H9 (cell line): ENCODE results near the gene PJA1. TPM values are rescaled to one million over a fixed set of nuclear protein-coding genes. Genes with fewer than 3 reads are reported as not detected.

Experiments used
- DNase-seq: peaks from one replicate; pipeline ENCODE4 v3.0.0-alpha.2; 2017
- H2AFZ ChIP-seq: one replicate; pipeline ENCODE4 v1.6.1; 2013; ENCODE audit warnings: mild to moderate bottlenecking, low read length, control low read depth, moderate library complexity
- H2AK5ac ChIP-seq: 2 replicates; pipeline ENCODE4 v1.6.1; 2013; ENCODE audit warnings: low read length, control low read depth, mixed read lengths; ENCODE audit not compliant: insufficient read length
- H2BK120ac ChIP-seq: one replicate; pipeline ENCODE4 v1.6.1; 2013; ENCODE audit warnings: low read depth, mild to moderate bottlenecking, low read length, control low read depth, inconsistent platforms; ENCODE audit not compliant: poor library complexity, severe bottlenecking
- H2BK12ac ChIP-seq: 2 replicates; pipeline ENCODE4 v1.6.1; 2013; ENCODE audit warnings: low read length, control low read depth, mixed read lengths, low read depth; ENCODE audit not compliant: insufficient read length
- H2BK15ac ChIP-seq: 2 replicates; pipeline ENCODE4 v1.6.1; 2013; ENCODE audit warnings: low read depth, low read length, control low read depth
- H2BK20ac ChIP-seq: one replicate; pipeline ENCODE4 v1.6.1; 2013; ENCODE audit warnings: low read depth, mild to moderate bottlenecking, low read length, control low read depth, inconsistent platforms; ENCODE audit not compliant: poor library complexity, severe bottlenecking
- H2BK5ac ChIP-seq: 2 replicates; pipeline ENCODE4 v1.6.1; 2013; ENCODE audit warnings: low read length, control low read depth, mixed read lengths; ENCODE audit not compliant: insufficient read length
- H3K14ac ChIP-seq: 2 replicates; pipeline ENCODE4 v1.6.1; 2013; ENCODE audit warnings: low read length, control low read depth; ENCODE audit not compliant: insufficient read depth
- H3K18ac ChIP-seq: 2 replicates; pipeline ENCODE4 v1.6.1; 2013; ENCODE audit warnings: low read depth, mild to moderate bottlenecking, mixed read lengths, low read length, control low read depth; ENCODE audit not compliant: insufficient read length
- H3K23ac ChIP-seq: 2 replicates; pipeline ENCODE4 v1.6.1; 2013; ENCODE audit warnings: low read length, control low read depth, mixed read lengths, low read depth; ENCODE audit not compliant: insufficient read length
- H3K23me2 ChIP-seq: 2 replicates; pipeline ENCODE4 v1.6.1; 2013; ENCODE audit warnings: low read depth, mild to moderate bottlenecking, mixed read lengths, low read length, control low read depth; ENCODE audit not compliant: insufficient read length, poor library complexity, severe bottlenecking
- H3K27ac ChIP-seq: 2 replicates; pipeline ENCODE4 v1.5.1; 2013; ENCODE audit warnings: low read length, control low read depth, mixed read lengths, low read depth; ENCODE audit not compliant: insufficient read length
- H3K27me3 ChIP-seq: 2 replicates; pipeline ENCODE4 v1.6.1; 2013; ENCODE audit warnings: low read length, control low read depth, inconsistent platforms; ENCODE audit not compliant: insufficient read depth
- H3K4ac ChIP-seq: 2 replicates; pipeline ENCODE4 v1.6.1; 2013; ENCODE audit warnings: low read depth, mild to moderate bottlenecking, control low read depth, inconsistent platforms, low read length, moderate library complexity
- H3K4me1 ChIP-seq: 2 replicates; pipeline ENCODE4 v1.6.1; 2013; ENCODE audit warnings: low read length, control low read depth, inconsistent platforms; ENCODE audit not compliant: insufficient read depth
- H3K4me2 ChIP-seq: 2 replicates; pipeline ENCODE4 v1.6.1; 2013; ENCODE audit warnings: low read length, control low read depth, mixed read lengths; ENCODE audit not compliant: insufficient read length, insufficient read depth
- H3K56ac ChIP-seq: 2 replicates; pipeline ENCODE4 v1.6.1; 2013; ENCODE audit warnings: low read depth, mild to moderate bottlenecking, mixed read lengths, low read length, control low read depth; ENCODE audit not compliant: insufficient read length
- H3K79me1 ChIP-seq: 2 replicates; pipeline ENCODE4 v1.6.1; 2013; ENCODE audit warnings: low read depth, mild to moderate bottlenecking, moderate library complexity, low read length, control low read depth, inconsistent platforms; ENCODE audit not compliant: insufficient read depth, poor library complexity, severe bottlenecking
- H3K79me2 ChIP-seq: 2 replicates; pipeline ENCODE4 v1.6.1; 2013; ENCODE audit warnings: low read length, control low read depth, inconsistent platforms; ENCODE audit not compliant: insufficient read depth
- H3K9ac ChIP-seq: 2 replicates; pipeline ENCODE4 v1.6.1; 2013; ENCODE audit warnings: low read length, control low read depth, mixed read lengths; ENCODE audit not compliant: insufficient read length; ENCODE audit errors: extremely low read depth
- H3K9me3 ChIP-seq: one replicate; pipeline ENCODE4 v1.6.1; 2013; ENCODE audit warnings: low read depth, low read length, inconsistent platforms; ENCODE audit not compliant: control insufficient read depth
- H3T11ph ChIP-seq: one replicate; pipeline ENCODE4 v1.6.1; 2013; ENCODE audit warnings: mild to moderate bottlenecking, low read length, control low read depth, inconsistent platforms
- H4K20me1 ChIP-seq: one replicate; pipeline ENCODE4 v1.6.1; 2013; ENCODE audit not compliant: control insufficient read depth, insufficient read length, insufficient read depth
- H4K5ac ChIP-seq: 2 replicates; pipeline ENCODE4 v1.6.1; 2013; ENCODE audit warnings: low read depth, mild to moderate bottlenecking, mixed read lengths, low read length, control low read depth; ENCODE audit not compliant: insufficient read length
- H4K8ac ChIP-seq: replicated peaks from 2 replicates; pipeline ENCODE4 v1.6.1; 2013; ENCODE audit warnings: low read length, control low read depth, mixed read lengths, low read depth; ENCODE audit not compliant: insufficient read length
- H4K91ac ChIP-seq: 2 replicates; pipeline ENCODE4 v1.6.1; 2013; ENCODE audit warnings: low read depth, mild to moderate bottlenecking, moderate library complexity, mixed read lengths, low read length, control low read depth; ENCODE audit not compliant: insufficient read length
- H3K27ac Mint-ChIP-seq, 3 experiments: 2 replicates in 2 of 3; 3 replicates in 1 of 3; pipeline ENCODE4 v1.8.0; 2020 to 2021; ENCODE audit warnings: mixed read lengths in 3 of 3, mild to moderate bottlenecking in 1 of 3, moderate library complexity in 1 of 3
- H3K27me3 Mint-ChIP-seq: 2 replicates; pipeline ENCODE4 v1.8.0; 2021; ENCODE audit warnings: low read depth, mild to moderate bottlenecking, moderate library complexity, mixed read lengths
- H3K36me3 Mint-ChIP-seq, 3 experiments: 2 replicates in 2 of 3; 3 replicates in 1 of 3; pipeline ENCODE4 v1.8.0; 2020 to 2021; ENCODE audit warnings: low read depth in 3 of 3, mixed read lengths in 3 of 3; ENCODE audit not compliant: insufficient read depth in 1 of 3
- H3K4me1 Mint-ChIP-seq, 2 experiments: 2 replicates each; pipeline ENCODE4 v1.8.0; 2020; ENCODE audit warnings: mixed read lengths in 2 of 2
- H3K4me3 Mint-ChIP-seq, 2 experiments: 2 replicates in 1 of 2; 3 replicates in 1 of 2; pipeline ENCODE4 v1.8.0; 2020 to 2021; ENCODE audit warnings: mild to moderate bottlenecking in 2 of 2, mixed read lengths in 2 of 2, moderate library complexity in 1 of 2
- H3K9me3 Mint-ChIP-seq, 2 experiments: 2 replicates in 1 of 2; 3 replicates in 1 of 2; pipeline ENCODE4 v1.8.0; 2020; ENCODE audit warnings: mild to moderate bottlenecking in 2 of 2, mixed read lengths in 2 of 2, moderate library complexity in 1 of 2
- total RNA-seq: library from RNA; stranded (reverse); gene quantifications from 2 replicates; pipeline ENCODE4 v1.2.1, GENCODE V29; 2021
- TF ChIP-seq, protein P1 (sequence below): fragments of 200-600 bp; sonication (generic); conservative IDR thresholded peaks from 3 replicates; pipeline ENCODE4 v1.8.0; 2021; ENCODE audit warnings: antibody characterized with exemption, mild to moderate bottlenecking

The PJA1 gene
- total RNA-seq, 1 experiment from 2014 or later, result 41.4 TPM

DNA sequence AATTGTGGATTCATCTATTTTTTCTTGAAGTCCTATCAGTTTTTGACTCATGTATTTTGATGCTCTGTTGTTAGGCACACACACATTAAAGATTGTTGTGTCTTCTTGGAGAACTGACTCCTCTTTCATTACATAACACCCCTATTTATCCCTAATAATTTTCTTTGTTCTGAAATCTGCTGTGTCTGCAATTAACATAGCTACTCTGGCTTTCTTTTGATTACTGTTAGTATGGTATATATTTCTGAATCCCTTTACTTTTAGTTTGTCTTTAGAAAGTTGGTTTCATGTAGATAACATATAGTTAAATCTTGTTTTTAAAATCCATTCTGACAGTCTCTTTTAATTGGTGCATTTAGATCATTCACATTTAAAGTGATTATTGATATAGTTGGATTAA, 5.1 kb upstream of the PJA1 start:
- Histone ChIP-seq H3K56ac (no peak overlapping the region), H2AFZ (no peak overlapping the region), H4K91ac (no peak overlapping the region), H3K27me3 (no peaks in the 10 kb centered on the region), H3K14ac (no peak overlapping the region), H3K9ac (no peak overlapping the region), H2AK5ac (no peak overlapping the region), H3K9me3 (no peaks in the 10 kb centered on the region), H3T11ph (no peak overlapping the region), H3K23ac (no peak overlapping the region), H3K27ac (no peak overlapping the region), H3K79me2 (no peaks in the 10 kb centered on the region), H4K5ac (no peak overlapping the region), H4K20me1 (no peaks in the 10 kb centered on the region), H4K8ac (no peak overlapping the region), H2BK120ac (no peak overlapping the region), H3K4me1 (no peaks in the 10 kb centered on the region), H2BK20ac (no peak overlapping the region), H3K79me1 (no peaks in the 10 kb centered on the region), H2BK5ac (no peak overlapping the region), H3K23me2 (no peaks in the 10 kb centered on the region), H3K4me2 (no peak overlapping the region), H2BK12ac (no peak overlapping the region), H2BK15ac (no peak overlapping the region), H3K18ac (no peak overlapping the region), H3K4ac (no peak overlapping the region)
- peaks cover 0 to 5% (median 3%) of the 10 kb centered on the region in 3 experiments; a peak in 3 of 7 replicates for H3K36me3 Mint-ChIP-seq
- DNase-seq, result no peak
- peaks cover 3% of the 10 kb centered on the region in 2 experiments for H3K4me1 Mint-ChIP-seq
- H3K4me3 Mint-ChIP-seq, result no peak overlapping the region
- H3K27ac Mint-ChIP-seq, result no peak overlapping the region
- H3K27me3 Mint-ChIP-seq, result peaks cover 25% of the 10 kb centered on the region
- peaks cover 58 to 63% of the 10 kb centered on the region in 2 experiments for H3K9me3 Mint-ChIP-seq
- TF ChIP-seq, protein P1, sequence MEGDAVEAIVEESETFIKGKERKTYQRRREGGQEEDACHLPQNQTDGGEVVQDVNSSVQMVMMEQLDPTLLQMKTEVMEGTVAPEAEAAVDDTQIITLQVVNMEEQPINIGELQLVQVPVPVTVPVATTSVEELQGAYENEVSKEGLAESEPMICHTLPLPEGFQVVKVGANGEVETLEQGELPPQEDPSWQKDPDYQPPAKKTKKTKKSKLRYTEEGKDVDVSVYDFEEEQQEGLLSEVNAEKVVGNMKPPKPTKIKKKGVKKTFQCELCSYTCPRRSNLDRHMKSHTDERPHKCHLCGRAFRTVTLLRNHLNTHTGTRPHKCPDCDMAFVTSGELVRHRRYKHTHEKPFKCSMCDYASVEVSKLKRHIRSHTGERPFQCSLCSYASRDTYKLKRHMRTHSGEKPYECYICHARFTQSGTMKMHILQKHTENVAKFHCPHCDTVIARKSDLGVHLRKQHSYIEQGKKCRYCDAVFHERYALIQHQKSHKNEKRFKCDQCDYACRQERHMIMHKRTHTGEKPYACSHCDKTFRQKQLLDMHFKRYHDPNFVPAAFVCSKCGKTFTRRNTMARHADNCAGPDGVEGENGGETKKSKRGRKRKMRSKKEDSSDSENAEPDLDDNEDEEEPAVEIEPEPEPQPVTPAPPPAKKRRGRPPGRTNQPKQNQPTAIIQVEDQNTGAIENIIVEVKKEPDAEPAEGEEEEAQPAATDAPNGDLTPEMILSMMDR, result no peak
